Sigmoid colon (tissue), 4 donors: ENCODE results near the gene EPHX1.

Source experiments
- EP300 ChIP-seq, 4 donors: sonication (generic); formaldehyde crosslinking; IDR thresholded peaks; one replicate each; pipeline ENCODE4 v1.6.1; 2017; ENCODE audit warnings: antibody characterized with exemption in 4 of 4
- POLR2A ChIP-seq, 2 donors: fragments of 450-650 bp; IDR thresholded peaks; one replicate each; pipeline ENCODE4 v1.6.1; 2016; ENCODE audit warnings: antibody characterized with exemption in 2 of 2, mild to moderate bottlenecking in 2 of 2, moderate library complexity in 2 of 2
- POLR2AphosphoS5 ChIP-seq, 4 donors: sonication (generic); formaldehyde crosslinking; IDR thresholded peaks; one replicate each; pipeline ENCODE4 v1.6.1; 2017; ENCODE audit warnings: antibody characterized with exemption in 4 of 4
- TF ChIP-seq, protein P1 (sequence below), 4 experiments: fragments of 450-650 bp in 3 of 4; fragments of 200-600 bp in 1 of 4; IDR thresholded peaks; one replicate each; pipeline ENCODE4 v1.5.1; 2016 to 2019; ENCODE audit warnings: antibody characterized with exemption in 4 of 4, mild to moderate bottlenecking in 3 of 4, moderate library complexity in 2 of 4

DNA sequence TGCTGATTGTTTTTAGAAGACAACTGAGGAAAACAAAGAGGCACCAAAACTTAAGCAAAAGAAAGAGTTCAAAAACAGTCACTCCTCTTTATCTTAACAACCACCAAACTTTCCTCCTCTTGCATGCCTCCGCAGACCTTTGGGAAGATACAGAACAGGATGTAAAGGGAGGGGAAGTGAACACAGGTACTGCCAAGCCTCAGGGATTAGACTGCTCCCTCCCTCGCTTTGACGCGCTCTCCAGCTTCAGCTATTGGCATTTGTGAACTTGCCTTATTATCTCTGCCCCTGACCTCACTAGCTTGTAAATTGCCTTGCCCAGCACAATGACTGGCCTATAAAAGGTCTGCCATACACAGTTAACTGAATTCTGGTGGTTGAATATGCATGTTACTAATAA, 37.1 kb upstream of the EPHX1 start:
- TF ChIP-seq POLR2AphosphoS5 (IDR thresholded peaks at IDR 0.05): no peak
- TF ChIP-seq, protein P1, sequence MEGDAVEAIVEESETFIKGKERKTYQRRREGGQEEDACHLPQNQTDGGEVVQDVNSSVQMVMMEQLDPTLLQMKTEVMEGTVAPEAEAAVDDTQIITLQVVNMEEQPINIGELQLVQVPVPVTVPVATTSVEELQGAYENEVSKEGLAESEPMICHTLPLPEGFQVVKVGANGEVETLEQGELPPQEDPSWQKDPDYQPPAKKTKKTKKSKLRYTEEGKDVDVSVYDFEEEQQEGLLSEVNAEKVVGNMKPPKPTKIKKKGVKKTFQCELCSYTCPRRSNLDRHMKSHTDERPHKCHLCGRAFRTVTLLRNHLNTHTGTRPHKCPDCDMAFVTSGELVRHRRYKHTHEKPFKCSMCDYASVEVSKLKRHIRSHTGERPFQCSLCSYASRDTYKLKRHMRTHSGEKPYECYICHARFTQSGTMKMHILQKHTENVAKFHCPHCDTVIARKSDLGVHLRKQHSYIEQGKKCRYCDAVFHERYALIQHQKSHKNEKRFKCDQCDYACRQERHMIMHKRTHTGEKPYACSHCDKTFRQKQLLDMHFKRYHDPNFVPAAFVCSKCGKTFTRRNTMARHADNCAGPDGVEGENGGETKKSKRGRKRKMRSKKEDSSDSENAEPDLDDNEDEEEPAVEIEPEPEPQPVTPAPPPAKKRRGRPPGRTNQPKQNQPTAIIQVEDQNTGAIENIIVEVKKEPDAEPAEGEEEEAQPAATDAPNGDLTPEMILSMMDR (IDR thresholded peaks at IDR 0.05): no peak
- TF ChIP-seq POLR2A (IDR thresholded peaks at IDR 0.05): no peak
- no peak for TF ChIP-seq EP300 (IDR thresholded peaks at IDR 0.05)
